HG03575 (cell line): ENCODE measurements around the gene CFTR.
"Not testable (repeated sequence)": the region's sequence is repeated elsewhere in the genome, so short reads cannot be mapped to it uniquely, and the experiment has no call there.

Experiments
- ATAC-seq: cut with Tn5 transposase; IDR thresholded peaks from one replicate; pipeline ENCODE4 v1.9.1; 2021; ENCODE audit not compliant: unreplicated experiment, insufficient number of reproducible peaks, low FRiP score; ENCODE audit errors: extremely low read depth

CFTR gene

DNA sequence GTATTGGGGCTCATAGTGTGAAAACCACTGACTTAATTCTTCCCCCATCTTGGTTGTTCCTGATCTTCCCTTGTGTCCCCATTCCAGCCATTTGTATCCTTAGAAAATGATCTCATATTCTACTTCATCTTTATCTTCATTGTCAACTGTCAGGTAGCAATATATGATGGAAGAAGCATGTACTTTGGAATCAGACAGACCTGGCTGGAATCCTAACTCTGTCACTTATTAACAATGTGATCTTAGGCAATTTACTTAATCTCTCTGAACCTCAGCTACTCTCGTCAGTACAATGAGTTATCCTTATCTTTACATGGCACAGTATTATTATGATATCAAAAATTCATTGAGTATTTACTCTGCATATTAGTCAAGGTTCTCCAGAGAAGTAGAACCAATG lies 10.1 kb downstream of the CFTR start:
- ATAC-seq: no peak

DNA sequence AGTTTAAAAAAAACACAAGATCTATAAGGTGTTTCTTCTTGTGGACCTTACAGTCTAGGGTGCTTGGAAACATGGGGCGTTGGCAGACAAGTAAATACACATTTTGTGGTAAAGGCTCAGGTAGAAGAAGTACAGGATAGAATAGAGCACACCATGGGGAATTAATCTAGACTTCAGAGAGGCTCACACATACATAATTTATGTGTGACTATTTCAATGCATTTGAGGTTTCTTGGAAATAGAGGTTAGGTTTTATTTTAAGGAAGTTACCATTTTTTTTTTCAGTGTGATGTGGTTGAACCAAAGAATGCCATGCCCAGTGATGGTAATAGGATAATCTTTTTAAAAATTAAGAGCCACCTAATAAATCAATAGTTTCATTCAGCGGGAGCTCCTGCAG lies 12.8 kb downstream of the CFTR start:
- ATAC-seq: no peak

DNA sequence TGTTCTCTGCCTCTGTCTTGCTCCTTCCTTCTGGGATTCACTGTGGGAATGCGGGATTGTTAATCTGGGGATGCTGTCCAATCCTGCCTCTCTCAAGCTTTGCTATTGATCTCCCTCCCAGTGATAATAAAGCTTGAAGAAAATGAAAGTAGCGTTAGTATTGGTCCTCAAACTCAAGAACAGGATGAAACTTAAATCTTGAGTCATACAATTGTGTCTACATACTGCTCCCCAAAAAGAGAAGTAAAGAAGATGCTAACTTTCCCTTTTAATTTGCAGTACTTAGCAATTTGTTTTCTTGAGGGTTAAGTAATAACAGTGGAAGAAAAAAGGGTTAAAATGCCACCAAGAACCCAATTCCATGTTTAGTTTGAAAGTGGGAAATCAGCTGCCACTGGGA lies 13.6 kb downstream of the CFTR start:
- ATAC-seq: no peak

DNA sequence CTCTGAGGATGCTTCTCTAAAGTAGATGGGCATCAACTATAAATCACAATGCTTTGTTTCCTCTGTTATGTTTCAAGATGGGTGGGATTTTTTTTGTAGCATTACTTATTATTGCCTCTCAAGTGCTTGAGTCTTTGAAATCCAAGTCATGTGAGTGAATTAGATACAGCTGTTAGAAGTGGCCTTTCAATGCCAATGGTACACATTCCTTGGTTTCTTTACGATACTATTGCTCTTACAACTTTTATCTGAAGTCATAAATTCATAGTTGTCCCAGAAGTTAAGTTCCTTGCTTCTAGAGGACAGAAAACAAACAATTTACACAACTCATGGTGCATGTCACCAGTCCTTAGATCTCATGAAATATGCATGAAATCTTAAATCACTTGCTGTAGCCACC lies 15.5 kb downstream of the CFTR start:
- ATAC-seq: no peak

DNA sequence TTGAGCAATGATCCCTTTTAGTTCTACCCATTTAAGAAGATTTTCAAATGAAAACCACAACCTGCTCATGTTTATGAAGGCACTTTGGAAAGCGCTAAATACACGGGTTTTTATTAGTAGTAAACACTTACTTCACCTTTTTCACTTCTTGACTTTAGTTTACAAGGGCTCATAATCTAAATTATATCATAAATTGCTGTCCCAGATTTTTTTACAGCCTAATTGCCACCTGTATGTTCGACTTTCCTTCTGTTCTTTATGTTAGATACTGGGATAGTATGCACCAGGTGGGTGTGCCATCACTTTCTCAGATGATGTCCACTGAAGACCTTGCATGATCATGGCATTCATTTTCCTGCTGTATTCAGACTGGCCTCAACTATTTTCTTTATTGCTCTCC lies 22.5 kb downstream of the CFTR start:
- no peak for ATAC-seq

DNA sequence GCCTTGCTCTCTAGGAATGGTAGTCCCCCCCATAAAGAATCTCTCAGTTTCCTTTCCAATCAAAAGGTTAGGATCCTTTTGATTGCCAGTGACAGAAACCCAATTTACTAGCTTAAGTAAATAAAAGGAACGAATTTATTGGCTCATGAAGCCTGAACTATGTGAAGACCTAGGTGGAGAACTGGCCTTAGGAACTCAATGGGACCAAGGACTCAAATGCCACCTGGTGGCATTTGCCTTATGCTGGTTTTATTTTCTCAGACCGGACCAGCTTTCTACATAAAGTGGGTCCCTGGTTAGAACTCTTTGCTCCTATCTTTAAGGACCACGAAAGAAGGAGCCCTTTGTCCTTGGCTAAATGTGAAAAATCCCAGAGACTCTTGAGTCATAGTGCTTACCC lies 25.4 kb downstream of the CFTR start:
- no peak for ATAC-seq

DNA sequence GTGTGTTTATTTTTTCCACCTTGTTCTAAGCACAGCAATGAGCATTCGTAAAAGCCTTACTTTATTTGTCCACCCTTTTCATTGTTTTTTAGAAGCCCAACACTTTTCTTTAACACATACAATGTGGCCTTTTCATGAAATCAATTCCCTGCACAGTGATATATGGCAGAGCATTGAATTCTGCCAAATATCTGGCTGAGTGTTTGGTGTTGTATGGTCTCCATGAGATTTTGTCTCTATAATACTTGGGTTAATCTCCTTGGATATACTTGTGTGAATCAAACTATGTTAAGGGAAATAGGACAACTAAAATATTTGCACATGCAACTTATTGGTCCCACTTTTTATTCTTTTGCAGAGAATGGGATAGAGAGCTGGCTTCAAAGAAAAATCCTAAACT lies 28.9 kb downstream of the CFTR start:
- no peak for ATAC-seq

DNA sequence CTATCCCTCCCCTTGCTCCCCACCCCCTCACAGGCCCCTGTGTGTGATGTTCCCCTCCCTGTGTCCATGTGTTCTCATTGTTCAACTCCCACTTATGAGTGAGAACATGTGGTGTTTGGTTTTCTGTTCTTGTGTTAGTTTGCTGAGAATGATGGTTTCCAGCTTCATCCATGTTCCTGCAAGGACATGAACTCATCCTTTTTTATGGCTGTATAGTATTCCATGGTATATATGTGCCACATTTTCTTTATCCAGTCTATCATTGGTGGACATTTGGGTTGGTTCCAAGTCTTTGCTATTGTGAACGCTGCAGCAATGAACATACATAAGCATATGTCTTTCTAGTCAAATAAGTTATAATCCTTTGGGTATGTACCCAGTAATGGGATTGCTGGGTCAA lies 37.4 kb downstream of the CFTR start:
- ATAC-seq: not testable (repeated sequence)

DNA sequence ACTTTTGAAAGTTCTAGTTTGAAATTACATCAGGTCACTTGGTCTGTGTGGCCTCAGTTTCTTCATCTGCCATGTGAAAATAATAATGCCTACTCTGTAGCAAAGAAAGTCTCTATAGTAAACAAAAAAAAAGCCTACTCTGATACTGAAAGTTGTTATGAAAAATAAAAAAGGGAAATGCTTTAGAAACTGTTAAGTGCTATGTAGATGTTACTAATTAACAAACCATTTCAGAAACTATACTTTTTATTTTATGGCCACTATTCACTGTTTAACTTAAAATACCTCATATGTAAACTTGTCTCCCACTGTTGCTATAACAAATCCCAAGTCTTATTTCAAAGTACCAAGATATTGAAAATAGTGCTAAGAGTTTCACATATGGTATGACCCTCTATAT lies 50.6 kb downstream of the CFTR start:
- no peak for ATAC-seq

DNA sequence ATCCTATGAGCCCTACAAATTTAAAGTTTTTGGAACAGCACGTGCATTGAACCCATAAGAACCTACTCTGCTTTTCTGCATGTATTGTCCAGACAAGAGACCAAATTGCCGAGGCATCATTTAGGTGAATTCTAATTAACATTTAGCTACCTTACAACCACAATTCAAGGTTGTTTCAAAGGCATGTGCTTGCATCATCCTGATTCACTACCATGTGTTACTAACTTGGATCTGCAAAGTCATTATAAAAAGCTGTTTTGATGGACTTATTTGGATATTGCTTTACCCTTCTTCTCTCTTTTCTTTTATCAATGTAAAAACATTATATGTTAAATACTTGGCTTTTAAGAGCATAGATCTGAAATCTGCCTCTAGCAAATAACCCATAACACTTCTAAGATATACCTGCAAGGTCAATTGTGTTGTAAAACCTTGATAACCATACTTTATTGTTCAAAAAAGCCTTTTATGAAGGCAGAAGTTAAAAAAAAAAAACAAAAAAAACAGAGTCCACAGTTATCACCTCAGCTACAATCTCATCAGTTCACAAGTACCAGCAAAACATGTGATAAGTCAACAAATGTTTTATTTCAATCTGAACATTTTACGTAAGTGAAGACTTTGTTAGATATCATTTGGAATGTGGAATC lies 51.9 kb downstream of the CFTR start:
- no peak for ATAC-seq

DNA sequence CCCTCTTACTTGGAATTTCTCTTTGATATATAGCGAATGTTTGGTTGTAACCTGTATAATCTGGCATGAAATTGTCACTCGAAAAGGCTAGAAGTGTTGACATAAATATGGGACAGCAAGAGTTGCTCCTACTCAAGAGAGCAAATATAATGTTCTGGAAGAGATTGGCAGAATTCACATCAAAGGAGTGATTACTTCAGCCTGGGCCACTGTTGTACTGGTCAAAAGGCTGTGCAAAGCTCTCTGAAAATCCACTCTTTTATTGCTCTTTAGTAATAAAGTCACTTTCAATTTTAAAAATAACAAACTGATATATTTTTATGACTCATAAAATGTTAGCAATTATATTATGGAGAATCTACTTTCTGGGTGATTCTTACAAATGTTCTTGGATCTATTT lies 58.2 kb downstream of the CFTR start:
- ATAC-seq: no peak

DNA sequence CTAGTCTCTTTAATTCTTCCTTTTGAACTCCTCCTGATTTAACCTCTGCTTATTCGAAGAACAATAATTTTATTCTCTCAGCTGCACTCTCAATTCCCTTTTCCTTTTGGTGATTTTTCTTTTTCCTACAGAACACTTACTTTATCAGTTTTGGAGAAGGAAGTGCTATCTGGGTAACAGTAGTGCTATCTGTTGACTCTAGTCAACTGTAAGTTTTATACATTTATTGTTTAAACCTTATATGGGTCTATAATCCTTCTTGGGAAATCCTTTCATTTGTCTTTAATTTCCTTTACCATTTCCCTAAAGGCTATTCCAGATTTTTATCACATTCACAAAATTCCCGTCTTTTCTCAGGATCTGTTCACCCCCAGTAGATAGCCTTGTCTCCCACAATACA lies 64.2 kb downstream of the CFTR start:
- ATAC-seq: no peak

DNA sequence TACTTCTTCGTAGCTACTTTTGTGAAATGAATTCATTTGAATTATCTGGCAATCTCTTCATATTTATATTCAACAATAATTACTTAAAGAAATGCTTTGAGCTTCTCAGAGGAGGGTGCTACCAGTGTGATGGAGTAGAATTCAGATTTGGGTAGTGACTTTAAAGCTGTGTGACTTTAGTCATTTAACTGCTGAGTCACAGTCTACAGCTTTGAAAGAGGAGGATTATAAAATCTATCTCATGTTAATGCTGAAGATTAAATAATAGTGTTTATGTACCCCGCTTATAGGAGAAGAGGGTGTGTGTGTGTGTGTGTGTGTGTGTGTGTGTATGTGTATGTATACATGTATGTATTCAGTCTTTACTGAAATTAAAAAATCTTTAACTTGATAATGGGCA lies 68.2 kb downstream of the CFTR start:
- no peak for ATAC-seq

DNA sequence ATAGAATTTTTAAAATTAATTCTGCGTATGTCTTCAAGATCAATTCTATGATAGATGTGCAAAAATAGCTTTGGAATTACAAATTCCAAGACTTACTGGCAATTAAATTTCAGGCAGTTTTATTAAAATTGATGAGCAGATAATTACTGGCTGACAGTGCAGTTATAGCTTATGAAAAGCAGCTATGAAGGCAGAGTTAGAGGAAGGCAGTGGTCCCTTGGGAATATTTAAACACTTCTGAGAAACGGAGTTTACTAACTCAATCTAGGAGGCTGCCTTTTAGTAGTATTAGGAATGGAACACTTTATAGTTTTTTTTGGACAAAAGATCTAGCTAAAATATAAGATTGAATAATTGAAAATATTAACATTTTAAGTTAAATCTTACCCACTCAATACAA lies 70.8 kb downstream of the CFTR start:
- no peak for ATAC-seq

DNA sequence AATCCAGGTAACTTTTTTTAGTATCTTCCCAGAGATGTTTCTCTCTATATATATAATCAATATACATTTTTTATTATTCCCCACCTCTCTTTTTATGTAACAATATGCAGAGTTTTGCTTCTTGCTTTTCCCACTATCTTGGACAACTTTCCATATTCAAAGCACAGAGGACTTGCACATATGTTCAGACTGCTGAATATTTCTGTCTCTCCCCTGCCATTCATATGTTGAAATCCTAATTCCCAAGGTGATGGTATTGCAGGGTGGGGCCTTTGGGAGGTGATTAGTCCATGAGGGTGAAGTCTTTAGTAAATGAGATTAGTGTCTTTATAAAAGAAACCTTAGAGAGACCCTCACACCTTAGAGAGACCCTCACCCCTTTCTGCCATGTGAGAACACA lies 72.8 kb downstream of the CFTR start:
- ATAC-seq: no peak

DNA sequence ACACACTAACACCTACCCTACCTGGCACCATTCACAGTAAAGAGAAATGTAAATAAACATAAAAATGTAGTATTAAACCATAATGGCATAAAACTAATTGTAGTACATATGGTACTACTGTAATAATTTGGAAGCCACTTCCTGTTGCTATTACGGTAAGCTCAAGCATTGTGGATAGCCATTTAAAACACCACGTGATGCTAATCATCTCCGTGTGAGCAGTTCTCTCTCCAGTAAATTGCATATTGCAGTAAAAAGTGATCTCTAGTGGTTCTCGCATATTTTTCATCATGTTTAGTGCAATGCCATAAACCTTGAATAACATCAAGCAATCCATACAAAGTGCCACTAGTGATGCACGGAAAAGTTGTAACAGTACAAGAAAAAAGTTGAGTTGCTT lies 75.4 kb downstream of the CFTR start:
- ATAC-seq: no peak

DNA sequence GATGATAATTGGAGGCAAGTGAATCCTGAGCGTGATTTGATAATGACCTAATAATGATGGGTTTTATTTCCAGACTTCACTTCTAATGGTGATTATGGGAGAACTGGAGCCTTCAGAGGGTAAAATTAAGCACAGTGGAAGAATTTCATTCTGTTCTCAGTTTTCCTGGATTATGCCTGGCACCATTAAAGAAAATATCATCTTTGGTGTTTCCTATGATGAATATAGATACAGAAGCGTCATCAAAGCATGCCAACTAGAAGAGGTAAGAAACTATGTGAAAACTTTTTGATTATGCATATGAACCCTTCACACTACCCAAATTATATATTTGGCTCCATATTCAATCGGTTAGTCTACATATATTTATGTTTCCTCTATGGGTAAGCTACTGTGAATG lies 79.6 kb downstream of the CFTR start:
- no peak for ATAC-seq

DNA sequence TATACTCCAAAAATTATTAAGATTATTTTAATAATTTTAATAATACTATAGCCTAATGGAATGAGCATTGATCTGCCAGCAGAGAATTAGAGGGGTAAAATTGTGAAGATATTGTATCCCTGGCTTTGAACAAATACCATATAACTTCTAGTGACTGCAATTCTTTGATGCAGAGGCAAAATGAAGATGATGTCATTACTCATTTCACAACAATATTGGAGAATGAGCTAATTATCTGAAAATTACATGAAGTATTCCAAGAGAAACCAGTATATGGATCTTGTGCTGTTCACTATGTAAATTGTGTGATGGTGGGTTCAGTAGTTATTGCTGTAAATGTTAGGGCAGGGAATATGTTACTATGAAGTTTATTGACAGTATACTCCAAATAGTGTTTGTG lies 80.2 kb downstream of the CFTR start:
- ATAC-seq: no peak

DNA sequence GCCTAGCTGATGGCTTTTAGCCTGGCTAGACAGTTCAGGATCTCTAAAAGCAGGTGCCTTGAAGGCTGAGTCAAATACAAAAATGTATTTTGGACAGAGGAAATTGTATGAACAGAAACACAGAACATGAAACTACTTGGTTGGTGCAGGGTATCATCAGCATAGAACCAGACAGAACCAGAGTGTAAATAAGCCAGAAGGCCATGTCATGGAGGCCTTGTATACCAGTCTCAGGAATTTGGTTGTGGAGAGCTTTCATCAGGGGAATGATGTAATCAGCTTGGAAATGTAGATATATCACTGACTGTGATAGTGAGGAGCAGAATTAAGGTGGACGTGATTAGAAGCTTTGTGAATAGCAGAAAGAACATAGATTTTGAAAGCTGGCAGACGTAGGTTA lies 82.9 kb downstream of the CFTR start:
- no peak for ATAC-seq

DNA sequence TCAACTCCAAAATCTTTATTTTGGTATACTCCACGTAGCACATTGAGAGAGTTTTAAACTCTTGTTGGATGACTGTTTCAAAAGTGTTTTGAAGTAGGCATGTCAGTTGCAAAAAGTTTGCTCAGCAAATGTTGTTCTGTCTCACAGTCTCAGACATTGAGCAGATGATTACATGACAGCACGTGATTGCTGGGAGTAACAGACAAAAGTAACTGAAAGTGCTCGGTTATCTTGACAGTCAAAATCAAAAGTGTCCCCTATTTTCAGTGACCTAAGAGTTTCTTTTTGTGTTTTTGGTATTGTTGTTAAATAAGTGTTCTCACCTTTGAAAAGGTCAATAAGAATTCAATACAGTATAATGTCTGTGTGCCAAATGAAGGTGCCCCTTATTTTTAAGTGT lies 84.3 kb downstream of the CFTR start:
- no peak for ATAC-seq

DNA sequence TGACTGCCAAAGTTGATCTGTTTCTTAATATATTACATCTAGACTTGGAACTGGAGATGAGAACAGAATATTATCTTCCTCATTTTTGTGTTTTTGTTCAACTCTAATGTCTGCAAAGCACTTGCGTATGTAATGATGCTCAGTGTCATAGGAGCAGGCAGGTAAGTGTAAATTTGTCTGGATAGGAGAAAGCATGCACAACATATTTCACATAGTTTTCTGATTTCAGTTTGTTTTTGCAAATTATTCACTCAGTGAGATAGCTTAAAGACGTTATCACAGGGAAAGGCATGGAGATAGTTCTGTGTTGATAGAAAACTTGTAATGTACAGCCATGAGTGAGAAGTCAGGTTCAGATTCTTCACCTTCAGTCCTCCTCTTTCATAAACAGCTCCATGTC lies 84.8 kb downstream of the CFTR start:
- no peak for ATAC-seq

DNA sequence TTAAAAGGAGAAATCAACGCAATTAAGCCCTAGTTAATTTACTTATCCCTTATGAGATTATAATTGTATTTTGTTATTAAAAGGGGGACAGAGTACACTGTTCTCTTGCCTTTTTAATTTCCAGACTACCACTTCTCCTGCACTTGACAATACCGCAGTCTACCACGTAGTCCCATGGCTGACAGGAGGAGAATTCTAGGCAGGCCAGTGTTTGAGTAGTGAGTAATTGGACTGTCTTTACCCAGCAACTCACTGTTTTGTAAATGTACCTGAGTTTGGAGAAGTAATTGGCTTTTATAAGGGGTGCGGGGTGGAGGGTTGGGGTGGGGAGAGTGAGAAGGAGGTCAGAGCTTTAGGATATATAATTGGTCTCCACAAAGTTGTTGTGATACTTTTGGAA lies 85.4 kb downstream of the CFTR start:
- ATAC-seq: no peak
